Tibial artery (tissue), 4 donors: Measurements from ENCODE around the gene SLC6A6.

Source experiments
- DNase-seq, 2 donors: peaks; one replicate each; pipeline ENCODE4 v3.0.0-alpha.2; 2019
- H3K27ac ChIP-seq, 2 donors: fragments of 200-600 bp; sonication (generic) in 1 of 2; 1 replicate in 1 of 2; 2 replicates in 1 of 2; pipeline ENCODE4 v1.5.1; 2018 to 2019; ENCODE audit warnings: mild to moderate bottlenecking in 1 of 2
- H3K27me3 ChIP-seq, 2 donors: fragments of 200-600 bp; sonication (generic) in 1 of 2; one replicate each; pipeline versions ENCODE4 v1.5.1 to v1.6.0; 2016 to 2019
- H3K36me3 ChIP-seq, 3 donors: fragments of 200-600 bp; sonication (generic) in 2 of 3; one replicate each; pipeline ENCODE4 v1.5.1; 2016 to 2019; ENCODE audit warnings: mild to moderate bottlenecking in 2 of 3
- H3K4me1 ChIP-seq, 4 donors: fragments of 200-600 bp; sonication (generic) in 2 of 4; 1 replicate in 3 of 4; 2 replicates in 1 of 4; pipeline ENCODE4 v1.5.1; 2016 to 2019
- H3K4me3 ChIP-seq, 2 donors: fragments of 200-600 bp; sonication (generic) in 1 of 2; 1 replicate in 1 of 2; 2 replicates in 1 of 2; pipeline ENCODE4 v1.5.1; 2018 to 2019; ENCODE audit warnings: mild to moderate bottlenecking in 2 of 2
- H3K9me3 ChIP-seq, 3 donors: fragments of 200-600 bp; sonication (generic) in 1 of 3; one replicate each; pipeline ENCODE4 v1.5.1; 2016 to 2019
- intact Hi-C: fragments of 100-400 bp; cut with DNase I; formaldehyde crosslinking; loops from one replicate; pipeline ENCODE4 v1.15.0; 2023; ENCODE audit warnings: low total_unique reads
- TF ChIP-seq, protein P1 (sequence below), 2 experiments: fragments of 200-600 bp in 1 of 2; fragments of 450-650 bp in 1 of 2; IDR thresholded peaks; one replicate each; pipeline ENCODE4 v1.5.1; 2017 to 2019; ENCODE audit warnings: antibody characterized with exemption in 2 of 2, mild to moderate bottlenecking in 1 of 2, moderate library complexity in 1 of 2

SLC6A6 gene

DNA sequence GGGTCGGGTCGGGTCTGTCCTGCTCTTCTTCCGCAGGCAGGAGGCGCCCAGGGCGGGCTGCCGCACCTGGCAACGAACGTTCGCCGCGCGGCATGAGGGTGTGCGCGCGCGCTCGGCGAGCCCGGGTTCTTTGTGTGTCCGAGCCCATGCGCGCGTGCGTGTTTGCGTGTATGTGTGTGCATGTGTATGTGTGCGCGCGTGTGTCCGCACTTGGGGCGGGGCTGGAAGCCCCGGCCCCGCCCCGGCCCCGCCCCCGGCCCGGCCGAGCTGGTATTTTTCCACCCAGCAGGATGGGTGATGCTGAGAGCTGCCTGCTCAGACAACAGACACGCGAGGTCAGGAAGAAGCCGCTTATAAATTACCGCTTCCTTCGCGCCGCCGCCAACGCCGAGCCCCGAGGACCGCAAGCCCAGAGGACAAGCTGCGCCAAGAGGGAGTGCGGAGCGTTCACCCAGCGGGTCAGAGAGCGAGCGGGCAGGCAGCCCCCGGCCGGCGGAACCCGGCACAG is at the start of gene SLC6A6:
SLC6A6 (plus strand) TSS at position 303 of the 508 bp plus-strand sequence. CDS start 41,029 bp downstream, outside the sequence.
- peak within 1 kb of the TSS; percentile 69 to 79 for H3K27ac ChIP-seq
- no peaks in the 10 kb centered on the region for H3K9me3 ChIP-seq
- TF ChIP-seq, protein P1, sequence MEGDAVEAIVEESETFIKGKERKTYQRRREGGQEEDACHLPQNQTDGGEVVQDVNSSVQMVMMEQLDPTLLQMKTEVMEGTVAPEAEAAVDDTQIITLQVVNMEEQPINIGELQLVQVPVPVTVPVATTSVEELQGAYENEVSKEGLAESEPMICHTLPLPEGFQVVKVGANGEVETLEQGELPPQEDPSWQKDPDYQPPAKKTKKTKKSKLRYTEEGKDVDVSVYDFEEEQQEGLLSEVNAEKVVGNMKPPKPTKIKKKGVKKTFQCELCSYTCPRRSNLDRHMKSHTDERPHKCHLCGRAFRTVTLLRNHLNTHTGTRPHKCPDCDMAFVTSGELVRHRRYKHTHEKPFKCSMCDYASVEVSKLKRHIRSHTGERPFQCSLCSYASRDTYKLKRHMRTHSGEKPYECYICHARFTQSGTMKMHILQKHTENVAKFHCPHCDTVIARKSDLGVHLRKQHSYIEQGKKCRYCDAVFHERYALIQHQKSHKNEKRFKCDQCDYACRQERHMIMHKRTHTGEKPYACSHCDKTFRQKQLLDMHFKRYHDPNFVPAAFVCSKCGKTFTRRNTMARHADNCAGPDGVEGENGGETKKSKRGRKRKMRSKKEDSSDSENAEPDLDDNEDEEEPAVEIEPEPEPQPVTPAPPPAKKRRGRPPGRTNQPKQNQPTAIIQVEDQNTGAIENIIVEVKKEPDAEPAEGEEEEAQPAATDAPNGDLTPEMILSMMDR (IDR thresholded peaks at IDR 0.05) = peak; percentile 34 to 36
- peaks cover 0 to 43% (median 38%) of the 10 kb centered on the region in 4 donors for H3K4me1 ChIP-seq
- no peaks in the 10 kb centered on the region for H3K36me3 ChIP-seq
- DNase-seq = peak; percentile 96 to 97
- intact Hi-C loops = loop anchor here (2.0 kb wide), 2 partner anchors 30 to 50 kb away; no protein-coding TSS in a partner anchor
- no peaks in the 10 kb centered on the region for H3K27me3 ChIP-seq
- H3K4me3 ChIP-seq = peak within 1 kb of the TSS; percentile 85 to 88

DNA sequence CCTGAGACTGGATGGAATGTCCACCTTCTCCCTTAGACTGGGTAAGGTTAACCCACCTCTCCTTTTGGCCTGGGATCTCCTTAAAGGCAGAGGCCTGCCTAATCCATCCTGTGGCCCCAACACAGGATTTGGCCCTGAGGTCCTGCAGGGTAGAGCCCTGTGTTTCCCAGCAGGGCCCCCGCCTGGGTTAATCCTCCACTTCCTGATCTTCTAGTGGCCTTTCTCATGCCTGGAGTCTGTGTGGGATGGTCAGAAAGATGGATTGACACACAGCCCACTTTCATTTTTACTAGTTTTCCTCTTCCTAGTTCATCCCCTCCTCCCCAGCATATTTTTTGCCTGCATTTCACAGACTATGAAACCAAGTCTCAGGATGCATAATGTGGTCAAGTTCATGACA is 48.9 kb upstream of the SLC6A6 start:
- TF ChIP-seq, protein P1 (IDR thresholded peaks at IDR 0.05) = no peak
- no peak overlapping the region for H3K4me3 ChIP-seq
- H3K4me1 ChIP-seq = peaks cover 0 to 3% (median 0%) of the 10 kb centered on the region in 4 donors
- intact Hi-C loops = no loop called here
- peaks cover 0 to 4% of the 10 kb centered on the region in 2 donors for H3K27me3 ChIP-seq
- DNase-seq = no peak
- H3K27ac ChIP-seq = no peak overlapping the region
- H3K9me3 ChIP-seq = no peaks in the 10 kb centered on the region
- no peaks in the 10 kb centered on the region for H3K36me3 ChIP-seq

DNA sequence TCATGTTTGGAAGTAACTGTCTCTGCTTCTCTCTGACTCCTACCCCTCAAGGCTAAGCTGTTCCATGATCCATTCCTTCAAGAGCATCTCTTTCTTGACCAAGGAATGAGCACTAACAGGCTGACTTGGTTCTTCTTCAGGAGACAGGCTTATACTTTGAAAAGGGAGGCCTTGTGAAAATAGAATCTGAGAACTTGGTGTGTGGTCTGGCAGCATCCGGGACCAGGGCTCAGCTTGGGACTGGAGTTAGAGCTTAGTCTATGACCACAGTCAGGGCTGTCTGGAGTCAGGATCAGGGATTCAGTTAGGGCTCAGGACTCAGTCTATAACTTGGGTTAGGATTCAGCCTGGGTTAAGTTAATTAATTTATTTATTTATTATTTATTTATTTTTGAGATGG is 44.9 kb upstream of the SLC6A6 start:
- intact Hi-C loops = no loop called here
- Histone ChIP-seq H3K27ac (no peak overlapping the region), H3K4me3 (no peak overlapping the region), H3K36me3 (no peaks in the 10 kb centered on the region), H3K4me1 (peaks cover 0 to 3% (median 0%) of the 10 kb centered on the region in 4 donors), H3K9me3 (no peaks in the 10 kb centered on the region), H3K27me3 (peaks cover 0 to 37% of the 10 kb centered on the region in 2 donors)
- TF ChIP-seq, protein P1 (IDR thresholded peaks at IDR 0.05) = no peak
- no peak for DNase-seq

DNA sequence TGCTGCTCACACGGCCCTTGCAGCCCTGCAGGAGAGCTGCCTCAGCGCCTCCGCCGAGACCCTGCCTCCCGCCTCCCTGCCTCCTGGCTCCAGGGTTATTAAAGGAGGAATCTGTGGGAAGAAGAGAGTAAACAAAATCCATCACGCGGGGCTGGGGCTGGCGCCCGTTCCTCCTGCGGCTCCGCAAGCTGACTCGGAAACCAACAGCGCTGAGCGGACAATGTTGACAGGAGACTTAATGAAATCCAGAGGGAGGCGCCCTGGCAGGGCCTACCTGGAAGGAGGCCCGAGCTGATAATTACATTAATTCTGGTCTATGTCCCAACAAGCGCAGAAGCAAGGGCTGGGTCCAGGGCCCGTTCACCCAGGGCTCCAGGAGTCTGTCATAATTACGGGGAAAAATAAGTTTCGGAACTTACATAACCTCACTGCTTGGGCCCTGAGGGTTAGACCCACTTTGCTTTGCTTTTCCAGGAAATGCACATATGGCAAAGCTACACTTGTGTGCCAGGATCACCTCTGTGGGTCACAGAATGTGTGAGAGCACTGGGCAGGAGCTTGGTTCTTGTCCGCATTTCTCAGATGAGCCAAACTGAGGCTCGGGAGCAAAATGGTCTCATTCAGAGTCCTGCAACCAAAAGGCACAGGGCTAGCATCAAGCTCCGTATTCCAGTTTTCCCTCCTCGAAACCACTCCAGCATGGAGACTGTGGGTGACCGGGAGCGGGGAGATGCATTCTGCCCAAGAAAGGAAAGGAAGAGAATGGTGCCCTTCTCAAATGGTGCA is 43.8 kb upstream of the SLC6A6 start:
- DNase-seq = peak; percentile 70 to 76
- Histone ChIP-seq H3K4me3 (no peak overlapping the region), H3K27me3 (peaks cover 0 to 41% of the 10 kb centered on the region in 2 donors), H3K4me1 (peaks cover 0 to 3% (median 0%) of the 10 kb centered on the region in 4 donors), H3K36me3 (no peaks in the 10 kb centered on the region), H3K27ac (no peak overlapping the region), H3K9me3 (no peaks in the 10 kb centered on the region)
- intact Hi-C loops = no loop called here
- TF ChIP-seq, protein P1 (IDR thresholded peaks at IDR 0.05) = no peak

DNA sequence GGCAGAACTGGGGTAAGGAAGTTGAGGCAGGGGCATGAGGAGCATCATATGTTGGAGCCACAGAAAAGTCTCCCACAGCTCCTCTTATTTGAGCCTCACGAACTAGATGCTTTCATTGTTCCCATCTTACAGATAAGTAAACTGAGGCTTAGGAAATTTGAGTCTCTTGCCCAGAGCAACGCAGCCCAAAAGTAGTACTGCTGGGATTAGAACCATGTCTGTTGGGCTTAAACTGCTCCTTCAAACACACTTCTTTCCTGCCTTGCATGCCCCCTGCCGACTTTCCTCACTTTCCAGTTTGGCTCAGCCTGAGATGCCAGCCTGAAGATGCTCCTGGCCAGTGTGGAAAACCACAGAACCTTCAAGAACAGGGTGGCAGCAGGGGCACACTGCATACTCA is 43.1 kb upstream of the SLC6A6 start:
- no peak for DNase-seq

More for the DNA sequence above, 43.1 kb upstream of the SLC6A6 start:
- Histone ChIP-seq H3K4me1 (peaks cover 0 to 3% (median 0%) of the 10 kb centered on the region in 4 donors), H3K9me3 (no peaks in the 10 kb centered on the region), H3K36me3 (no peaks in the 10 kb centered on the region), H3K4me3 (no peak overlapping the region), H3K27me3 (peaks cover 0 to 41% of the 10 kb centered on the region in 2 donors), H3K27ac (no peak overlapping the region)
- intact Hi-C loops = no loop called here
- TF ChIP-seq, protein P1 (IDR thresholded peaks at IDR 0.05) = no peak
